ENCODE measurements around the gene LRRC34. TPM values are rescaled to one million over a fixed set of nuclear protein-coding genes. Genes with fewer than 3 reads are reported as not detected.

LRRC34 gene
- total and polyA plus RNA-seq, 2 of the 8 experiments (the other 6 are each of a cell fraction or from before 2014, with no cell fraction given) = 3.3 to 4.1 TPM

DNA sequence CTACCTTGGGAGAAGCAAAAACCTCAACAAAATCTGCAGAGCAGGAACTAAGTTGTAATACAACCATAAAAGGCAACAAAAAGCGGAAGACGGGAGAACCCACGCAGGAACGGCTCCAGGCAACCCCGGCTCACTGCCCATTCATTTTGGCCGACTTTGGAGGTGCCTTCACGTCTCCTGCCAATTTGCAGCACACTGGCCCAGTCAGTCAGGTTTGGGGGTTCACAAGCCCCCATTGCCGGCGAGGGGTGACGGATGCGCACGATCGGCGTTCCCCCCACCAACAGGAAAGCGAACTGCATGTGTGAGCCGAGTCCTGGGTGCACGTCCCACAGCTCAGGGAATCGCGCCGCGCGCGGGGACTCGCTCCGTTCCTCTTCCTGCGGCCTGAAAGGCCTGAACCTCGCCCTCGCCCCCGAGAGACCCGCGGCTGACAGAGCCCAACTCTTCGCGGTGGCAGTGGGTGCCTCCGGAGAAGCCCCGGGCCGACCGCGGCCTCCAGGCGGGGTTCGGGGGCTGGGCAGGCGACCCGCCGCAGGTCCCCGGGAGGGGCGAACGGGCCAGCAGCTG, 48.3 kb downstream of the LRRC34 start:
- Histone ChIP-seq H2BK120ac (replicated peaks; ENCODE audit: low read depth, low read length) (no peak overlapping the region), H3K4ac (replicated peaks; ENCODE audit: insufficient read length, low read depth, low read length) (no peak overlapping the region), H3K79me2 (ENCODE audit: control insufficient read depth in 1 of 2, insufficient read depth in 2 of 2, low read length in 2 of 2) (no peaks in the 10 kb centered on the region), H3K14ac (ENCODE audit: insufficient read length) (no peak overlapping the region), H2AK5ac (ENCODE audit: low read depth, low read length) (no peak overlapping the region), H2BK20ac (ENCODE audit: low read length) (no peak overlapping the region), H3K18ac (ENCODE audit: extremely low read depth, low read length) (peak overlapping the region; percentile 81), H2BK12ac (ENCODE audit: low read depth, low read length) (peak overlapping the region; percentile 71; the same call in 1 of the 2 replicates), H3K79me1 (ENCODE audit: low read depth, low read length) (no peaks in the 10 kb centered on the region), H3K23ac (ENCODE audit: insufficient read length) (no peak overlapping the region), H3K9ac (replicated peaks in 1 of 4; ENCODE audit: extremely low read depth in 1 of 4, low read depth in 3 of 4, low read length in 3 of 4) (peak overlapping the region; percentile 76 to 89 (median 86)), H3K4me2 (ENCODE audit: insufficient read depth in 1 of 2, low read depth in 2 of 2, low read length in 2 of 2) (peak overlapping the region; percentile 69 to 94), H3K4me3 (ENCODE audit: extremely low read depth in 1 of 4, insufficient read depth in 2 of 4, low read depth in 3 of 4, low read length in 4 of 4) (peak overlapping the region; percentile 65 to 83 (median 79)), H4K91ac (replicated peaks; ENCODE audit: insufficient read length, low read length) (no peak overlapping the region), H3K4me1 (replicated peaks in 1 of 4; ENCODE audit: control insufficient read depth in 3 of 4, insufficient read depth in 4 of 4, low read length in 3 of 4) (peaks cover 0 to 2% (median 0%) of the 10 kb centered on the region in 4 experiments; a peak in 3 of 7 replicates), H2BK5ac (ENCODE audit: low read depth, low read length) (peak overlapping the region; percentile 82), H4K20me1 (replicated peaks in 1 of 2; ENCODE audit: control insufficient read depth in 1 of 2, insufficient read depth in 2 of 2, low read length in 2 of 2) (no peaks in the 10 kb centered on the region), H3K23me2 (ENCODE audit: low read depth, low read length) (peaks cover 4% of the 10 kb centered on the region; the same call in 1 of the 2 replicates), H3K9me3 (ENCODE audit: insufficient read depth in 2 of 2, low read depth in 1 of 2, low read length in 1 of 2) (peaks cover 0 to 3% of the 10 kb centered on the region in 2 experiments; a peak in 1 of 4 replicates), H2AFZ (ENCODE audit: low read length) (no peak overlapping the region), H3K56ac (replicated peaks; ENCODE audit: insufficient read length, low read depth, low read length) (peak overlapping the region; percentile 33), H3K36me3 (ENCODE audit: control insufficient read depth in 2 of 4, insufficient read depth in 4 of 4, low read length in 3 of 4) (no peaks in the 10 kb centered on the region), H2BK15ac (ENCODE audit: low read length) (no peak overlapping the region), H3K27ac (ENCODE audit: low read depth, low read length) (peak overlapping the region; percentile 86), H4K8ac (ENCODE audit: extremely low read depth, insufficient read depth, low read length) (peak overlapping the region; percentile 93; the same call in 1 of the 2 replicates), H4K5ac (ENCODE audit: insufficient read length, low read depth, low read length) (peak overlapping the region; percentile 31), H3K27me3 (replicated peaks in 1 of 4; ENCODE audit: control insufficient read depth in 3 of 4, extremely low read depth in 1 of 4, insufficient read depth in 3 of 4, low read length in 3 of 4) (no peaks in the 10 kb centered on the region)
- POLR2A ChIA-PET (ENCODE audit: partially characterized antibody) = interaction anchor here (0.6 to 4.7 kb wide), 8 partner anchors 9 to 591 kb away, joined by 3 to 30 read pairs (median 3); partner anchors contain the start of genes LRRC34, LRRIQ4, MYNN and SEC62
- TF ChIP-seq, protein P1, sequence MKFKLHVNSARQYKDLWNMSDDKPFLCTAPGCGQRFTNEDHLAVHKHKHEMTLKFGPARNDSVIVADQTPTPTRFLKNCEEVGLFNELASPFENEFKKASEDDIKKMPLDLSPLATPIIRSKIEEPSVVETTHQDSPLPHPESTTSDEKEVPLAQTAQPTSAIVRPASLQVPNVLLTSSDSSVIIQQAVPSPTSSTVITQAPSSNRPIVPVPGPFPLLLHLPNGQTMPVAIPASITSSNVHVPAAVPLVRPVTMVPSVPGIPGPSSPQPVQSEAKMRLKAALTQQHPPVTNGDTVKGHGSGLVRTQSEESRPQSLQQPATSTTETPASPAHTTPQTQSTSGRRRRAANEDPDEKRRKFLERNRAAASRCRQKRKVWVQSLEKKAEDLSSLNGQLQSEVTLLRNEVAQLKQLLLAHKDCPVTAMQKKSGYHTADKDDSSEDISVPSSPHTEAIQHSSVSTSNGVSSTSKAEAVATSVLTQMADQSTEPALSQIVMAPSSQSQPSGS (IDR thresholded peaks at IDR 0.05; ENCODE audit: low read length) = no peak
- TF ChIP-seq CHD1 (IDR thresholded peaks at IDR 0.05; ENCODE audit: low read depth, low read length) (no peak), BACH1 (IDR thresholded peaks at IDR 0.05; ENCODE audit: low read length) (peak; percentile 43; the same call in 1 of the 2 replicates), SAP30 (IDR thresholded peaks at IDR 0.05; ENCODE audit: insufficient read depth, insufficient replicate concordance, low read length) (peak; percentile 33), RBBP5 (IDR thresholded peaks at IDR 0.05; ENCODE audit: borderline replicate concordance, low read depth, low read length) (peak; percentile 54; the same call in 1 of the 2 replicates), SRF (IDR thresholded peaks at IDR 0.05; ENCODE audit: low read depth, low read length) (peak; percentile 72; the same call in 1 of the 2 replicates), ASH2L (IDR thresholded peaks at IDR 0.05; ENCODE audit: low read length) (peak; percentile 85)
- WGBS, 2 experiments (ENCODE audit: extremely low coverage in 1 of 2, insufficient coverage in 1 of 2, insufficient read length in 1 of 2, insufficient replicate concordance in 2 of 2, low coverage in 1 of 2, low lambda C conversion rate in 2 of 2, missing lambda C conversion rate in 1 of 2) = 18% methylated on average over 17 of the region's 46 CpGs; no CpG with 5 or more reads in 1 of the 2 experiments
- peak in 1 of 2 experiments; percentile 47 for DNase-seq (ENCODE audit: low read depth in 1 of 2, low spot score in 2 of 2)
- CTCF ChIA-PET (ENCODE audit: partially characterized antibody) = interaction anchor here (1.6 to 3.5 kb wide), 4 partner anchors 9 to 53 kb away, joined by 3 to 13 read pairs (median 9); partner anchors contain the start of genes LRRC34, LRRIQ4 and MYNN
- no peak for FAIRE-seq

Data from H1 (cell line).